ENCODE measurements around the gene EXOC2.
"Not testable (repeated sequence)": the region's sequence is repeated elsewhere in the genome, so short reads cannot be mapped to it uniquely, and the experiment has no call there.

The EXOC2 gene

DNA sequence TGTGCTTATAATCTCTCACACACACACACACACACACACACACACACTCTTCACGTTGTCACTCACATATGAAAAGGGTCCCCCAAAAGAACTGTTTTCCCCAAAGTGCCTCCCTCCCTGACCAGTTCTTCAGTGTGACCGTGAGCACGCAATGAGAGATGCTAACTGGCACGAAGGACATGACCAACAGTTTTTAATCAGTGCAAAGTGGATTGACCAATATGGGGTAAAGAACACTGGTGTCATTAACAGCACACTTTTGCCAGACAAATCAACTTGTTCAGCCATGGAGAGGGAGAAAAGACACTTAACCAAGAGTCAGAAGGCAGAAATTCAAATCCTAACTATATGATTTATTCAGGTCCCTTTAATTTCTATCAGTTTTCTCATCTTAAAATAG is 15.0 kb downstream of the EXOC2 start:
- DNase-seq: no peak

DNA sequence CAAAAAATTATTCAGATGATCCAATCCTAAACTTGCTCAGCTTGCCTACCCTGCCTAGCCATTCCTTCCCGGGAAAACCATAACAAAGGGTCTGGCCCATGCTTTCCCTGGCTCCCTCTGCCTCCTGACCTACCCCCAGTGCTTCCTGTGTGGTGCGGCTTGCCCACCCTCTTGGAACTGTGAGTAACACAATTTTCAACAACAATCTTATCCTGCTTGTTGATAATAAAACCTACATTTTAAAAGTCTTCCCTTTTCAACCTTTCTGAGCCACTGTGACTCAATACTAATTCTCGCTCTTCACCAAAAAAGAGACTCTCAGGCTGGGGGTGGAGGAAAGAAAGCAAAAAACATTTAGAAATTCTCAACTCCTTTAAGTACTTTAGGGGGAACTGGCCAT is 18.0 kb downstream of the EXOC2 start:
- DNase-seq: no peak

DNA sequence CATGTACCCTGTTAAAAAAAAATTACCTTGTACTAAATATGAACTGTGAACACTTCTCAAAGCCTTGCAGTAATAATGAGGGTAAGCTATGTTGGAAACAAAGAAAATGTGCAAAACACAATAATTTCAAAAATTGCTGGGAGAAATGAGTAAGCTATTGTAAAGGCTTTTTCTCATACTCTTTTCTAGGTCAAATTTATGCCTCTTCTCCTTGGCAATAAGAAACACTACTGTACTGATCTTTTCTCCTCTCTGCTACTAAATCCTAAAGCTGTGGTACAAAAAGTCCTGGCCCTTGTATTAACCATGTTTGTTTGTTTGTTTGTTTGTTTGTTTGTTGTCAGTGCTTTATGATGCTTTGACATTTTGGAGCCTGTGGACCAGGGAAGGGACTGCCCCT is 18.5 kb downstream of the EXOC2 start:
- no peak for DNase-seq

GRCh38 chr6:667253-667927 is 25.5 kb downstream of the EXOC2 start:
- DNase-seq: no peak

GRCh38 chr6:665403-666267 is 27.3 kb downstream of the EXOC2 start:
- DNase-seq: no peak

GRCh38 chr6:663788-664187 is 29.2 kb downstream of the EXOC2 start:
- not testable (repeated sequence) for DNase-seq

- no peak for DNase-seq
These were observed 33.0 kb downstream of the EXOC2 start for GRCh38 chr6:659716-660581.

- DNase-seq: no peak
These were observed 34.7 kb downstream of the EXOC2 start for GRCh38 chr6:658244-658643.

DNA sequence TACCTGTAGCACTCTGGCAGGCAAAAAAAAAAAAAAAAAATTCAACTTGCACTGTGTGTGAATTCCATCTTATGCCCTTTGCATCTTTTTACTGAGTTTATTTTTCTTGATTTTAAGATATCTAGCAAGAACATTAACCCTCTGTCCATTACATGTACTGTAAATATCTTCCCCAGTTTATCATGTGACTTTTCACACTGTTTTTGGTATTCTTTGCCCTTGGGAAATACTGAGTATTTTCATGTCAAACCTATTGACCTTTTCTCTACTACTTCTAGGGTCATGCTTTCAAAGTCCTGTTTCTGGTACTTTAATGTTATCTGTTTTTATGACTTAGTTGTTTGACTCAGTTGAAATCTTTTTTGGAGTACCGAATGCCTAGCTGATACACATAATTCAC is 35.2 kb downstream of the EXOC2 start:
- DNase-seq: no peak

GRCh38 chr6:656460-657252 is 36.3 kb downstream of the EXOC2 start, which contains the start of gene HUS1B:
TSS of gene HUS1B (minus strand) at chr6:657100. CDS start at chr6:656944, 156 bp downstream.
- DNase-seq: no peak

DNA sequence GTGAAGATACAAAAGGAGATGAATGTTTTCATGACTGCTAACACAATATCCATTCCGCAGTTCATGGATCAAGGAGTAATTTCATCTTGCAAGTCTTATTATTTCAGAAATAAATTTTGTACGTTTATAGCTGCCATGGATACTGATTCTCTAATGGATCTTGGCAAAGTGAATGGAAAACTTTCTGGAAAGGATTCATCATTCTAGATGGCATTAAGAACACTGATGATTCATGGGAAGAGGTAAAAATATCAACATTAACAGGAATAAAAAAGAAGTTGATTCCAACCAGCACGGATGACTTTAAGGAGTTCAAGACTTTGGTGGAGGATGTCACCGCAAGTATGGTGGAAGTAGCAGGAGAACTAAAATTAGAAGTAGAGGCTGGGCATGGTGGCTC is 38.8 kb downstream of the EXOC2 start:
- no peak for DNase-seq

- DNase-seq: no peak
These were observed 40.1 kb downstream of the EXOC2 start for GRCh38 chr6:652865-653264.

- no peak for DNase-seq
These were observed 42.8 kb downstream of the EXOC2 start for GRCh38 chr6:650098-650497.

DNA sequence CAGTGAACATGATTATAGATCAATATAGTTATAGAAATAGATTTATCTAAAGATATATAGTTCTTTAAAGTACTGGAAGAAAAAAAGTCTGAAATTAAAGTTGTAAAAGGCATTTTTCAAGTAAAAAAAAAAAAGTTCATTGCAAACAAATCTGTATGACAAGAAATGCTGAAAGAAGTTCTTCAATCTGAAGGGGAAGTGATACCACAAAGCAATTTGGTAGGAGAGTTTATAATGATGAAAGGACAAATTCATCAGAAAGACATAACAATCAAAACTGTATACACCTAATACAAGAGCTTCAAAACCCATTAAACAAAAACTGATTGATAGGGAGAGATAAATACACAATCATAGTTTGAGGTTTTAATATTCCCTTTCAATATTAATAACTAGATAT is 50.1 kb downstream of the EXOC2 start:
- no peak for DNase-seq

DNA sequence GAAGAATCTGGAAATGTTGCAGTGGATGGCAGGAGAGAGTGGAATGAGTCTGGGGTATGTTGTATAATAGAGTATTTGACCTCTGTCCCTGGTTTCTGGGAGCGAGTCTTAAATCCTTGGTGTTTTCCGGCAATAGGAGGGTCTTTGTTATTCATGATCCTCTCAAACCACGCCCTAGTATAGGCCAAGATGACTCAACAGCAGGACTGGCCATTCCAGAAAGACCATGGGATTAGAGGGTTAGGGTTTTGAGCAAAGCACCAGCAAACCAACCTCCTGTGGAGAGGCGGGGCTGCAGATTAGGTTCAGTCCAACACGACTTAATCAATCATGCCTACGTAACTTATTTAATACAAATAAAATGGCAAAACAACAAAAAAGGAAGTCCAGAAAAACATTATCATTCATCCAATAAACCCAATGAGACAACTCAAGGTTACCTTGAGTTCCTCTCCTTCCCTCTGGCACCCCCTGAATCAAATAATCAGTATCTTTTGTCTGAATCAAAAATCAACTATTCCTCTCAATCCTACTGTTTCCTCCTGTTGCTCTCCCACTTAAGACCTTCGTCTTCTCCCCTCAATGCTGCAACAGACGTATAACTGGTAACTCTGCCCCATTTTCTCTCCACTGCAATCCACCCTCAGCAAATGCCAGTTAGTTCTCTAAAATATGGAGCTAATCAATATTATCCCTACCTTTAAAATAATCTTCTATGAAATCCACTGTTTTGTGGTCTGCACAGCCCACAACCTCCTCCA is 51.5 kb downstream of the EXOC2 start:
- no peak for DNase-seq

DNA sequence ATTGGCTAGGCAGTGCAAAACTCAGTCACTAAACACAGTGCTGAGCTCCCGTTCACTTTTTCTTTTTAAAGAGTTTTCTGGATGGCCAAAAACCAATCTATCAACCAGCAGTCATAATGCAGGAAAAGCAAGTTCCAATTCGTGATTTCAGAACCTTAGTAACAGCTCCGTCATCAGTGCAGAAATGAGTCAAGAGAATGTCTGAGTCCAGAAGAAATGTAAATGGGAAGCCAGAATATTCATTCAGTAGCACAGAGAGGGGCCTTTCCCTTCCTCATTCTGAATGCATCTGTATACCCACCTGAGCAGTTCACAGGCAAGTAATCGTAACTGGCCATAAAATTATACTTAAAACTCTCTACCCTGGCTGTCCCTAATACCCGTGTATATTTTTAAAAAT is 56.5 kb downstream of the EXOC2 start:
- DNase-seq: no peak

GRCh38 chr6:635233-635632 is 57.7 kb downstream of the EXOC2 start:
- DNase-seq: no peak

DNA sequence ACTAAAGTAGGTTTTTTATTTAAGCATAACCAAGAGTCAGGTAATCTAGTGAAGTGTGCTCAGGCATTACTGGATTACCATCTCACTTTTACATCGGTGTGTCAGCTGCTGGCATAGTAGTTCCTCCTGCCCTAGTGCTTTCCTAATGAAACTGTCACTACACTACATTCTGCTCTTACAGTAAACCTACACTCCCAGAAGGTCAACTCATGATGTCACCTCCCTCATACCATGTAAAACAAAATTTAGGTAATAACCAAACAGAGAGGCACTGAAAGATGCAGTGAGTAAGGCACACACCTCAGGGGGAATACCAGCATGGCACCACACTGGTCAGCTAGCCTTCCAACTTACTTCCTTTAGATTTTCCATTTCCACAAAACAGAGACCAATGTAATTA is 59.3 kb downstream of the EXOC2 start:
- DNase-seq: no peak

GRCh38 chr6:628766-629165 is 64.2 kb downstream of the EXOC2 start:
- no peak for DNase-seq

DNA sequence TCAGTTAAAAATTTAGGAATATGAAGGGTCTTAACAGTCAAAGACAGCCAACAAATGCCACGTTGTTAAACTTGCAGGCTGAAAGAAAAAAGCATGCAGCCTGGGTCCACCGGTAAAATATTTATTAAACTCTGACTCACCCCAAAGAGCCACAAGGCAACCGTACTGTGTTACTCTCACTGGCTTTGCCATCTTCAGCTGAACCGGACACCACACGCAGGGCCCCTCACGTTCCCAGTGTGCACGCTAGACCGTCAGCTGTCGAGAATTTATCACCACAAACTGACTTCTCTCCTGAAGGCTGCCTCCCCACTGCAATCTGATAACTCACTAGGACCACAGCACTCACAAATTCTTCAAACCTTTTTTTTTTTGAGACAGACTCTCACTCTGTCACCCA is 66.7 kb downstream of the EXOC2 start:
- no peak for DNase-seq

DNA sequence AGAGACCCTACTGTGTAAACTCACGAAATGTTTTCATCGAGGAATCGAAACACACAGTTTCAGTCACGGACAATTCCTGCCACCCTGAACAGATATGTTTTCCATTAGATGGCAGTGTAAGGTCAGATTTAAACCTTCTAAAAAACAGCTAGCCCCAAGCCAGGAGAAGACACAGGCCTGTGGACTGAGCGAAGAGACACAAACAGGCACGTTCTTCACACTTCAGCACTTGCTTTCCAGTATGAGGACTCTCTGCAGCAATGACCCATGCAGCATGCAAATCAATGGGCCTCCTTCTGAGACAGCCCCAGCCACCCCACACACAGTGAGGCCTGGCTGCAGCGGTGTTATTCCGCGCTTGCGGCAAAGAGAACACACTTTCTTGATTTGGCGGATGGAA is 68.0 kb downstream of the EXOC2 start:
- no peak for DNase-seq

DNA sequence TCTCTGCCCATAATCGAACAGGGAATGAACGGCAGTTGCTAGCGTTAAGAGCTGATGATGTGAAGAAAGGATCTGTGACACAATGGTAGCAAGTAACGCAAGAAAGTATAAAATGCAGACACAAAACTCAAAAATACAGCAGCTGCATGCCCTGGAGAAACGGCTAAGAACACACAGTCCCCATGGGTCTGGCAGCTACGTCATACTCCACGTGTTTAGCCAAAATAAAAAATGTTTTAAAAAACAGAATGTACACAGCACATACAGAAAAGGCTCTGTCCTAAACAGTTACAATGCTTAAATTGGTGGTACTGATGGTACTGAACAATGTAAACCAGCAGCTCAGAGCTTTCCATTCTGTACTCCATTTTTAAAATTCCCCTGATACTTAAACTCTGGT is 70.5 kb downstream of the EXOC2 start:
- no peak for DNase-seq

All from activated CD4-positive, alpha-beta T cell treated with anti-CD3 and anti-CD28 coated beads, Interleukin-2, amount 50 U/mL, for 1 hour (primary cell).